ENCODE measurements around the gene ZFHX3.

ZFHX3 gene

DNA sequence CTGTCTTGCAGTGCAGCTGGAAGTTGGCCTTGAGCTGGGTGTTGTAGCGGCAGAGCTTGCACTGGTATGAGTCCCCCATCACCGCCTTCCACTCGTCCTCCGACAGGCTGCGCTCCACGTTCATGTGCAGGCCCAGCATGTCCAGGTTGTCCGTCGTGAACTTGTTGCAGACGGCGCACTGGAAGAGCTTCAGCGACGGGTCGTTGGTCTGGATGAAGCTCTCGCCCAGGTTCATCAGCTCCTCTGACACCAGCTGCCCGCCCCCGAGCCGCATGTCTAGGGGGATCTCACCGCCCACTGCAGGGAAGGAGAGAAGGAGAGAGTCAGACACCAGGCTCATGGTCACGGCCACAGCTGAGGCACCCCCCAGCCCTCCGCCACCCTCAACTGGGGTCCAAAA, 97.3 kb downstream of the ZFHX3 start:
- POLR2A ChIA-PET = no interaction called here
- CTCF ChIA-PET = no interaction called here
- DNase-seq (ENCODE audit: extremely low spot score) = no peak
- TF ChIP-seq, protein P1, sequence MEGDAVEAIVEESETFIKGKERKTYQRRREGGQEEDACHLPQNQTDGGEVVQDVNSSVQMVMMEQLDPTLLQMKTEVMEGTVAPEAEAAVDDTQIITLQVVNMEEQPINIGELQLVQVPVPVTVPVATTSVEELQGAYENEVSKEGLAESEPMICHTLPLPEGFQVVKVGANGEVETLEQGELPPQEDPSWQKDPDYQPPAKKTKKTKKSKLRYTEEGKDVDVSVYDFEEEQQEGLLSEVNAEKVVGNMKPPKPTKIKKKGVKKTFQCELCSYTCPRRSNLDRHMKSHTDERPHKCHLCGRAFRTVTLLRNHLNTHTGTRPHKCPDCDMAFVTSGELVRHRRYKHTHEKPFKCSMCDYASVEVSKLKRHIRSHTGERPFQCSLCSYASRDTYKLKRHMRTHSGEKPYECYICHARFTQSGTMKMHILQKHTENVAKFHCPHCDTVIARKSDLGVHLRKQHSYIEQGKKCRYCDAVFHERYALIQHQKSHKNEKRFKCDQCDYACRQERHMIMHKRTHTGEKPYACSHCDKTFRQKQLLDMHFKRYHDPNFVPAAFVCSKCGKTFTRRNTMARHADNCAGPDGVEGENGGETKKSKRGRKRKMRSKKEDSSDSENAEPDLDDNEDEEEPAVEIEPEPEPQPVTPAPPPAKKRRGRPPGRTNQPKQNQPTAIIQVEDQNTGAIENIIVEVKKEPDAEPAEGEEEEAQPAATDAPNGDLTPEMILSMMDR (IDR thresholded peaks at IDR 0.05; ENCODE audit: control extremely low read depth, extremely low read depth, low read depth, missing control alignments) = no peak

DNA sequence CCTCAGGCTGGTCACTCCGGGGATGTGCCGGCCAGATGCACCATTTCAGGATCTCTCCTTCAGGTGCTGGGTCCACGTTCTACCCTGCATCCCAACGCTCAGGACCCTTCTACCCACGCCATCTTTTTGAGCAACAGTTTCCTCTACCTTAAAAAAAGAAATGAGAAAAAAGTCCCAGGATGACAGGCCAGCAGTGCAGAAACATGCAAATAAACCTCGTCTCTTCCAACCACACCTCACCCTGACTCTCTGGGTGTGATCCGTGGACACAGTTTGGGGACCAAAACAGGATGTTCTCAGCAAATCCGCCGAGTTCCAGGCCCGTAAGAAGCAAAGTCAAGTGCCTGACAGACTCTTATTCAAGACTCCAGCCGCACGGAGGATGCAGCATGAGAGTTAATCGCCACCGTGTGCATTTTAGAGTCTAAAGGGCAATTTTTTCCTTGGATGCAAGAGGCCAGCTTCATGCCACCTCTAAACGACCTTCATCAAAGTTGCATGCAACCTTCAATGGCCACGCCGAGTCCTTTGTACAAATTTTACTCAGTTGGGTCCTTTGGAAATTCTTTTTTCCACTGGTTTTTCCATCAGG, 99.6 kb downstream of the ZFHX3 start:
- DNase-seq (ENCODE audit: extremely low spot score) = no peak
- POLR2A ChIA-PET = no interaction called here
- CTCF ChIA-PET = no interaction called here
- TF ChIP-seq, protein P1 (IDR thresholded peaks at IDR 0.05; ENCODE audit: control extremely low read depth, extremely low read depth, low read depth, missing control alignments) = no peak

DNA sequence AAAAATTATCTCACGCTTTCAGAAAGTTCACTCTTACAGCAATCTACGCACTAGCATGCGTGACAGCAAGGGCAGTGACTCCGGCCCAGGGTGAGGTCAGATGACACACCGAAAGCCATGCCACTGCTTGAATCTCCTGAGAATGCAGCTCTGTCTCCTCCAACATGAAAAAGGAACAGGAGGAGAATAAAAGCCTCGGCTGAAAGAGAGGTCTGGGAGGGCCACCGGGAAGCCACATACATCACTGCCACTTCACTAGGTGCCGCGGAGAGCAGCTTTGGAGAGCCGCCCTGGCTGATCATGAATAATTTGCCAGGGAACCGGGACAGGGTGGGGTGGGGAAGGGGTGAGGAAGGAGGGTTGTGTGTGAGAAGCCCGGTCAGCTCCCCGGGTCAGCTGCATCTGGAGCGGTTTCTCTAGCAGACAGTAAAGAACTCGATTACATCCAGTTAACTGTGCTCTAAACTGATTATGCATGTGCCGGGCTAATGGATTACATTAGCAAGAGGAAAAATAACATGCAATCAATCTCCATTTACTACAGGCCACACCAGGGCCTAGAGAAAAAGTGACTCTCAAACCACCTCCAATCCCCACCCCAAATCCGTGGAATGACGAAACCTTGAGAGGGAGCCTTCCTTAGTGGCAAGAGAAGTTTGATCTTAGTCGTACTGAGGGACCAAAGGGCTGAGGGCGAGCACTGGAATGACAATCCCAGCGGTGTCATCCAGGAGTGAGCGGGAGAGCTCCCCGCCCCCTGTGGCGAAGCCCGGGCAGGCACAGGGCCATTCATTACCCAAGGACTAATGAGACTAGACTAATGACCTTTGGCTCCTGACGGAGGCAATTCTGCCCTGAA, 100.3 kb downstream of the ZFHX3 start:
- ChIA-PET POLR2A (no interaction called here), CTCF (no interaction called here)
- TF ChIP-seq, protein P1 (IDR thresholded peaks at IDR 0.05; ENCODE audit: control extremely low read depth, extremely low read depth, low read depth, missing control alignments) = no peak
- DNase-seq (ENCODE audit: extremely low spot score) = no peak

DNA sequence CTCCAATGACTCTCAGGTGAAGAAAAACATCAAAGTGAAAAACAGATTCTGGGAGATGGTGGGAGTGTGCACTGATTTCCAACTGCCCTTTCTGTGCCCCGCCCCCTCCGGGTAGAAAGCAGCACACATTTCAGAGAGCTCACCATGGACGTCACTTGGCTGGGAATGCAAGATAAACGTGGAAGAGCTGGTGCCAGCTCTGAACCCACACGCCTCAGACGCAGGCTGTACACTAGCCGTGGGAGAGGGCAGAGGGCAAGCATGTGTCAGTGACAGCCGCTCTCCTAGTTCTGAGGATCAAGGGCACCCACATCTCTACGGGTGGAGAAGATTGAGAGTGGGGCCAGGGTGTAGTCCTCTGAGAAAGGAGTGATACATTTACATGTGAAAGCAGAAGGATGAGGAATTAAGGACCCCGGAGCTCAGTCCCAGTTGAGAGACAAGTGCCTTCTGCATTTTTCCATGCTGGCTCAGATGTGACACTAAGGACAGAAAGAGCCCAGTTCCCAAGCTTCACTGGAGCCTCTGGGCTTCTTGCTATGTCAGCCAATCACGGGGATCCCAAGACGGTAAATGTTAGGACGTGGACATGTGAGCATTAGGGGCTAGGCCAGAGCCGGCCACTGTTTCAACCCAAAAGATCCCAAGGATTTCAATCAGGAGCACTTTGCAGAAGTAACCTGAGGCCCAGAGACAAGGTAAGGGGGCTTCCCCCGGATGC, 101.3 kb downstream of the ZFHX3 start:
- CTCF ChIA-PET = interaction anchor here (1.3 to 1.7 kb wide), 3 partner anchors 14 to 66 kb away, joined by 3 to 8 read pairs (median 3); no protein-coding TSS in a partner anchor
- TF ChIP-seq, protein P1 (IDR thresholded peaks at IDR 0.05; ENCODE audit: control extremely low read depth, extremely low read depth, low read depth, missing control alignments) = no peak
- no peak for DNase-seq (ENCODE audit: extremely low spot score)
- POLR2A ChIA-PET = no interaction called here

DNA sequence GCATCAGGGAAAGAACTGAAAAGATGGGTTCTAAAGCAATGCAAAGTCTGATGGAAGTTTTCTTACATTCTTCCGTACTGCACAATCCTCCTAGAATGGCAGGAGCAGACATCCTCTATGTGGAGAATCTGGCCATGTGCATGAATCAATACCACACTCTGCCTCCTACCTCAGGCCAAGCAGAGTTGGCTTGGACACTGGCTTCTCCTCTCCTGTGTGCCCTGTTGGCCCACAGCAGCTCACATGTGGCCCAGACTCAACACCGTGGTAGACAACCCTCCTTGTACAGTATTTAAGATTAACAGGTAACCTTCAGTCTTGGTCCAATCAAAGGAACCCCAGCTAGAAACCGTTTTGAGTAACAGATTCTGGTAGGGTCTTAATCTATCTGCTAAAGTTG, 101.9 kb downstream of the ZFHX3 start:
- TF ChIP-seq, protein P1 (IDR thresholded peaks at IDR 0.05; ENCODE audit: control extremely low read depth, extremely low read depth, low read depth, missing control alignments) = no peak
- DNase-seq (ENCODE audit: extremely low spot score) = no peak
- ChIA-PET POLR2A (no interaction called here), CTCF (interaction anchor here (1.3 to 1.7 kb wide), 3 partner anchors 14 to 66 kb away, joined by 3 to 8 read pairs (median 3); no protein-coding TSS in a partner anchor)

DNA sequence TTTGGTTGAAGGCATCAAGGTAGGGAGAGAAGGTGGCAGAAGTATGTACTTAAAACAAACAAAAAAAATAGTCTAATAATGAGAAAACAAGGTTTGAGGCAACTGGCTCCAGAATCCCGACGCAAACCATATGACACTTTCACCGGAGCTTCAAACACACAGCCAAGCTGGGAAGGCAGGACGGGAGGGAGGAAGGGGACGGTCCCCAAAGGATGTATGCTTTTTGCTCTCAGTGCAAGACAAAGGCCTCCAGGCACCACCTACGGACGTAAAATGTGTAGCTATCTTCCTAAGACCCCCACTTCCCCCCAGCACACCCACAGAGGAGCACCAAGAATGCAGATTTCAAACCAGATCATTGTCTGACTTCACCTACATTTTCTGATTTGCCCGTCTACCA, 102.3 kb downstream of the ZFHX3 start:
- DNase-seq (ENCODE audit: extremely low spot score) = no peak
- ChIA-PET POLR2A (no interaction called here), CTCF (interaction anchor here (1.3 to 1.7 kb wide), 4 partner anchors 13 to 67 kb away, joined by 3 to 8 read pairs (median 3); no protein-coding TSS in a partner anchor)
- TF ChIP-seq, protein P1 (IDR thresholded peaks at IDR 0.05; ENCODE audit: control extremely low read depth, extremely low read depth, low read depth, missing control alignments) = no peak

Data from GM10248 (cell line).